GM23248 (cell line): ENCODE data around the gene PCMTD2. TPM values are rescaled to one million over a fixed set of nuclear protein-coding genes. Genes with fewer than 3 reads are reported as not detected.

Experiments
- DNase-seq: peaks from one replicate; pipeline ENCODE4 v3.0.0-alpha.2; 2015
- H2AFZ ChIP-seq: fragments of 200-600 bp; sonication (generic); 2 replicates; pipeline ENCODE4 v1.6.1; 2016; ENCODE audit warnings: antibody characterized with exemption
- H3F3A ChIP-seq: fragments of 200-600 bp; sonication (generic); 2 replicates; pipeline ENCODE4 v1.6.1; 2016; ENCODE audit warnings: mild to moderate bottlenecking, antibody characterized with exemption, mixed run types; ENCODE audit not compliant: insufficient read depth
- H3K27ac ChIP-seq: fragments of 200-600 bp; sonication (generic); 2 replicates; pipeline ENCODE4 v1.5.1; 2016; ENCODE audit warnings: mild to moderate bottlenecking
- H3K27me3 ChIP-seq: fragments of 200-600 bp; sonication (generic); replicated peaks from 2 replicates; pipeline ENCODE4 v1.6.1; 2016; ENCODE audit warnings: mild to moderate bottlenecking; ENCODE audit not compliant: insufficient read depth
- H3K36me3 ChIP-seq: fragments of 200-600 bp; sonication (generic); 2 replicates; pipeline ENCODE4 v1.6.1; 2016; ENCODE audit warnings: low read depth, mild to moderate bottlenecking
- H3K4me1 ChIP-seq: fragments of 200-600 bp; sonication (generic); 2 replicates; pipeline ENCODE4 v1.6.1; 2016; ENCODE audit warnings: mild to moderate bottlenecking; ENCODE audit not compliant: insufficient read depth
- H3K4me2 ChIP-seq: fragments of 200-600 bp; sonication (generic); one replicate; pipeline ENCODE4 v1.6.1; 2016; ENCODE audit warnings: mild to moderate bottlenecking; ENCODE audit not compliant: unreplicated experiment
- H3K4me3 ChIP-seq: fragments of 200-600 bp; sonication (generic); 2 replicates; pipeline ENCODE4 v1.5.1; 2016; ENCODE audit warnings: mild to moderate bottlenecking
- H3K79me2 ChIP-seq: fragments of 200-600 bp; sonication (generic); 2 replicates; pipeline ENCODE4 v1.6.1; 2016; ENCODE audit warnings: mild to moderate bottlenecking; ENCODE audit not compliant: insufficient read depth
- H3K9ac ChIP-seq: fragments of 200-600 bp; sonication (generic); 2 replicates; pipeline ENCODE4 v1.6.1; 2016; ENCODE audit warnings: mild to moderate bottlenecking
- H3K9me2 ChIP-seq: fragments of 200-600 bp; sonication (generic); 2 replicates; pipeline ENCODE4 v1.6.1; 2016; ENCODE audit warnings: mixed run types, mild to moderate bottlenecking, moderate library complexity; ENCODE audit not compliant: insufficient read depth
- H3K9me3 ChIP-seq: fragments of 200-600 bp; sonication (generic); one replicate; pipeline ENCODE4 v1.6.1; 2017; ENCODE audit warnings: low read depth
- H4K20me1 ChIP-seq: fragments of 200-600 bp; sonication (generic); 2 replicates; pipeline ENCODE4 v1.6.0; 2016; ENCODE audit not compliant: insufficient read depth
- EZH2 ChIP-seq: fragments of 200-600 bp; sonication (generic); IDR thresholded peaks from 2 replicates; pipeline ENCODE4 v1.6.1; 2018; ENCODE audit warnings: antibody characterized with exemption, mild to moderate bottlenecking; ENCODE audit not compliant: insufficient read depth, poor library complexity, severe bottlenecking
- EZH2phosphoT487 ChIP-seq: fragments of 200-600 bp; sonication (generic); IDR thresholded peaks from 2 replicates; pipeline ENCODE4 v1.6.1; 2018; ENCODE audit warnings: antibody characterized with exemption, moderate library complexity, mild to moderate bottlenecking, low read depth; ENCODE audit not compliant: insufficient read depth
- WGBS, 2 experiments: methylation state at CpG; one replicate each; pipeline ENCODE4 v1.1.6; 2015 to 2017; ENCODE audit warnings: low lambda C conversion rate in 2 of 2, low coverage in 1 of 2; ENCODE audit errors: missing lambda C conversion rate in 2 of 2; 5-methylcytosine and 5-hydroxymethylcytosine counted together
- in situ Hi-C: fragments of 300-500 bp; cut with MboI; formaldehyde crosslinking; loops from 2 replicates; pipeline ENCODE4 v1.15.0; 2020
- polyA plus RNA-seq: library from polyadenylated mRNA; unstranded; fragments of >200 nt; fragmentation: Nextera tagmentation; extraction: Ambion mirVana; gene quantifications from 2 replicates; pipeline ENCODE4 v1.2.1, GENCODE V29; 2016
- total RNA-seq: library from RNA; depleted of rRNA; stranded (reverse); fragments of >200 nt; shearing (Covaris generic); gene quantifications from 2 replicates; pipeline ENCODE4 v1.2.3, GENCODE V29; 2014

Gene PCMTD2
- total and polyA plus RNA-seq, 2 experiments from 2014 or later = 21.1 to 34.3 TPM

DNA sequence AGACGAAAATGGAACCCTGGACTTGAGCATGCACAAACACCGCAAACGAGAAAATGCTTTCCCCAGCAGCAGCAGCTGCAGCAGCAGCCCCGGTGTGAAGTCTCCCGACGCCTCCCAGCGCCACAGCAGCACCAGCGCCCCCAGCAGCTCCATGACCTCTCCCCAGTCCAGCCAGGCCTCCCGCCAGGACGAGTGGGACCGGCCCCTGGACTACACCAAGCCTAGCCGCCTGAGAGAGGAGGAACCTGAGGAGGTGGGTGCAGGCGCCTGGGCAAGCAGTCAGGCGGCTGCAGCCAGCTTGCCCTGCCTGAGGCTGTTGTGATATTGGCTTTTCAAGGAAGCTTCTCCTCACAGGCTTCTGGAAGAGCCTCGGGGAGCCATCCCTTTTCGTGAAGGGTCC, 35.8 kb upstream of the PCMTD2 start:
- in situ Hi-C loops = no loop called here
- Histone ChIP-seq H3K27me3 (peaks cover 36% of the 10 kb centered on the region), H4K20me1 (no peaks in the 10 kb centered on the region), H3K79me2 (no peaks in the 10 kb centered on the region), H3K4me2 (no peak overlapping the region), H3K9me3 (no peaks in the 10 kb centered on the region), H3K27ac (no peak overlapping the region), H3K9me2 (no peaks in the 10 kb centered on the region), H3F3A (peaks cover 3% of the 10 kb centered on the region), H2AFZ (no peak overlapping the region), H3K4me1 (peaks cover 13% of the 10 kb centered on the region), H3K4me3 (no peak overlapping the region), H3K36me3 (no peaks in the 10 kb centered on the region), H3K9ac (no peak overlapping the region)
- WGBS, 2 experiments = 37 to 40% methylated on average over 16 of the region's 16 CpGs
- DNase-seq = no peak
- TF ChIP-seq EZH2 = no peak

DNA sequence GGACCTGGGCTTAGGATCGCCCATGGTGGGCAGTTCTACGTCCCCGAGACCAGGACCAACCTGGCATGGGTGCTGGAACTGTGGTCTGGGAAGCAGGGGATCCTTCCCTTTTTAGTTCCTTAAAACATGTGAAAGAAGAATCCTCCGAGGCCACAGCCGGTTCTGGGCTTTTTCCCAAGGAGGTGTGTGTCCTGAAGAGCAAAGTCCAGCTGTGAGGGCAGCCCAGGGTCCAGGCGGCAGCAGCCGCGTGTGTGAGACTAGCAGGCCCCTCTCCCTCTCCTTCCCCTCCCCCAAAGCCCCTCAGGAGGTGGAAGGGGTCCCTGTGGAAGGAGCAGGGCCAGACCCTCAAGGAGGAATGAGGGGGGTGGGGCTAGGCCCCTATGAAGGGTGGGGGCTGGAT, 35.1 kb upstream of the PCMTD2 start:
- no peaks in the 10 kb centered on the region for H3K79me2 ChIP-seq
- no peaks in the 10 kb centered on the region for H4K20me1 ChIP-seq
- H3K4me2 ChIP-seq = no peak overlapping the region
- H3K27ac ChIP-seq = no peak overlapping the region
- H2AFZ ChIP-seq = no peak overlapping the region
- H3K9me3 ChIP-seq = no peaks in the 10 kb centered on the region
- TF ChIP-seq EZH2phosphoT487 (no peak), EZH2 (no peak)
- H3K36me3 ChIP-seq = no peaks in the 10 kb centered on the region
- peaks cover 18% of the 10 kb centered on the region for H3K4me1 ChIP-seq
- H3F3A ChIP-seq = peaks cover 8% of the 10 kb centered on the region
- in situ Hi-C loops = no loop called here
- 60 to 63% methylated on average over 5 to 8 of the region's 8 CpGs for WGBS, 2 experiments
- H3K9me2 ChIP-seq = no peaks in the 10 kb centered on the region
- no peak overlapping the region for H3K9ac ChIP-seq
- DNase-seq = no peak
- H3K27me3 ChIP-seq = peaks cover 36% of the 10 kb centered on the region
- no peak overlapping the region for H3K4me3 ChIP-seq

DNA sequence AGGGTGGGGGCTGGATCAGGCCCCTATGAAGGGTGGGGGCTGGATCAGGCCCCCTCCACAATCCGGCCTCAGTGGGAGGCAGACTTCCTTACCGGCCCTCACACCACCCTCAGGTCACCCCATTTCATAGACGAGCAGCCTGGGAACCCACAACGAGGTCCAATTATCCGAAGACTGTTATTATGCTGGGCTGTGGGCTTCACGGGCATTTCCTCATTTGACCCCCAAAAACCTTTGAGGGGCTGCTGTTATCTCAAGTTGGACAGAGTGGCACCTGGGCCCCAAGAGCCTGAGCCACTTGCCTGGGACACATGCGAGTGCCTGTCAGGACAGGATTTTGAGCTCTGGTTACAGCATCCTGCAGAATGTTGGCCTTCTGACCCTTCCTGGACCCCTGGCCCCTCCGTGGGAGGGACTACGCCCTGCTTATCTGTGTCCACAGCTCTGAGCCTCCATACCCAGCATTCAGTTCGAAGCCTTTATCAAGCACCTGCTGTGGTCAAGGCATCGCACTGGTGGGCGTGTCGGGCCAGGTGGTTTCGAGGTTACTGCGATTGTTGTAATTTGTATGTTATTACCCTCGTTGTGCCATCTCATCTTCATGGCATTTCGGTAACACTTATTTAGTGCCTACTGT, 34.5 kb upstream of the PCMTD2 start:
- H3K36me3 ChIP-seq = no peaks in the 10 kb centered on the region
- TF ChIP-seq EZH2 = no peak
- no peak for TF ChIP-seq EZH2phosphoT487
- peaks cover 8% of the 10 kb centered on the region for H3F3A ChIP-seq
- WGBS, 2 experiments = 64 to 71% methylated on average over 17 of the region's 17 CpGs
- H3K9me2 ChIP-seq = no peaks in the 10 kb centered on the region
- H3K4me3 ChIP-seq = no peak overlapping the region
- no peak overlapping the region for H3K27ac ChIP-seq
- no peak overlapping the region for H2AFZ ChIP-seq
- H3K9me3 ChIP-seq = no peaks in the 10 kb centered on the region
- no peak overlapping the region for H3K9ac ChIP-seq
- H3K4me1 ChIP-seq = peaks cover 18% of the 10 kb centered on the region
- no peaks in the 10 kb centered on the region for H4K20me1 ChIP-seq
- no peak overlapping the region for H3K4me2 ChIP-seq
- in situ Hi-C loops = no loop called here
- no peak for DNase-seq
- H3K27me3 ChIP-seq = peaks cover 36% of the 10 kb centered on the region
- H3K79me2 ChIP-seq = no peaks in the 10 kb centered on the region

DNA sequence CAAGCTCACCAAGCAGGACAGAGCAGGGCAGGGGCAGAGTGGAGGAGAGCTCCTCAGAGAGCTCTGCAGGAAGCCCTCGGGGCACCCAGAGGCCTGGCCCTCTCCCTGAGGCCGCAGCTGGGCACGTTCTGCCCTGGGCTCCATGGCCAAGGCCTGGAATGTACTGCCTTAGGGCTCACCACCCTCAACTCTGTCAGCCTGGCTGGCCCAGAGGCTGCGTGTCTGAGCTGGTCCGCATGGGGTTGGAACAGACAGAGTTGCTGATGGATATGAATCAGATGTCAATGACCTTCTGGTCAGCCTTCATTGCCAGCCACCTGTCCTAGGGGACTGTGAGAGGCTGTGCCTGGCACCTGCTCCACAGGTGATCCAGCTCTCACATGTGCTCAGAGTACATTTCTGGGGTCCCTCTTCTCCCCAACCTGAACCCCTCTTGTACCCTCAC, 33.2 kb upstream of the PCMTD2 start:
- TF ChIP-seq EZH2phosphoT487 (no peak), EZH2 (no peak)
- Histone ChIP-seq H3K9me2 (no peaks in the 10 kb centered on the region), H3K27me3 (peaks cover 31% of the 10 kb centered on the region), H3K4me3 (no peak overlapping the region), H3K9ac (no peak overlapping the region), H3K9me3 (no peaks in the 10 kb centered on the region), H3K27ac (no peak overlapping the region), H3K79me2 (no peaks in the 10 kb centered on the region), H3K36me3 (no peaks in the 10 kb centered on the region), H3K4me1 (peaks cover 18% of the 10 kb centered on the region), H3F3A (peaks cover 8% of the 10 kb centered on the region), H2AFZ (no peak overlapping the region), H3K4me2 (no peak overlapping the region), H4K20me1 (no peaks in the 10 kb centered on the region)
- peak; percentile 37 for DNase-seq
- in situ Hi-C loops = no loop called here
- 70 to 73% methylated on average over 5 of the region's 5 CpGs for WGBS, 2 experiments
